ENCODE results near the gene ZBTB20.

Gene ZBTB20

GRCh38 chr3:114872588-114872987 lies 274.5 kb downstream of the ZBTB20 start:
- no peak for DNase-seq (ENCODE audit: low read depth, low spot score)

GRCh38 chr3:114872050-114872449 lies 275.0 kb downstream of the ZBTB20 start:
- no peak for DNase-seq (ENCODE audit: low read depth, low spot score)

- DNase-seq (ENCODE audit: low read depth, low spot score): no peak
Observed at GRCh38 chr3:114867835-114868503, 279.1 kb downstream of the ZBTB20 start.

- no peak for DNase-seq (ENCODE audit: low read depth, low spot score)
Observed at GRCh38 chr3:114867359-114867758, 279.7 kb downstream of the ZBTB20 start.

GRCh38 chr3:114866430-114866829 lies 280.7 kb downstream of the ZBTB20 start:
- DNase-seq (ENCODE audit: low read depth, low spot score): no peak

GRCh38 chr3:114864970-114865369 lies 282.1 kb downstream of the ZBTB20 start:
- no peak for DNase-seq (ENCODE audit: low read depth, low spot score)

- no peak for DNase-seq (ENCODE audit: low read depth, low spot score)
Observed at GRCh38 chr3:114863848-114864247, 283.2 kb downstream of the ZBTB20 start.

GRCh38 chr3:114861666-114862065 lies 285.4 kb downstream of the ZBTB20 start:
- no peak for DNase-seq (ENCODE audit: low read depth, low spot score)

- DNase-seq (ENCODE audit: low read depth, low spot score): no peak
Observed at GRCh38 chr3:114860531-114860930, 286.6 kb downstream of the ZBTB20 start.

- DNase-seq (ENCODE audit: low read depth, low spot score): no peak
Observed at GRCh38 chr3:114858329-114858728, 288.8 kb downstream of the ZBTB20 start.

- no peak for DNase-seq (ENCODE audit: low read depth, low spot score)
Observed at GRCh38 chr3:114857299-114857701, 289.8 kb downstream of the ZBTB20 start.

GRCh38 chr3:114856835-114857234 lies 290.3 kb downstream of the ZBTB20 start:
- DNase-seq (ENCODE audit: low read depth, low spot score): no peak

- DNase-seq (ENCODE audit: low read depth, low spot score): no peak
Observed at GRCh38 chr3:114855839-114856238, 291.2 kb downstream of the ZBTB20 start.

GRCh38 chr3:114852966-114853365 lies 294.1 kb downstream of the ZBTB20 start:
- DNase-seq (ENCODE audit: low read depth, low spot score): no peak

- DNase-seq (ENCODE audit: low read depth, low spot score): no peak
Observed at GRCh38 chr3:114850898-114851297, 296.2 kb downstream of the ZBTB20 start.

- no peak for DNase-seq (ENCODE audit: low read depth, low spot score)
Observed at GRCh38 chr3:114848643-114849350, 298.3 kb downstream of the ZBTB20 start.

- no peak for DNase-seq (ENCODE audit: low read depth, low spot score)
Observed at GRCh38 chr3:114848082-114848481, 299.0 kb downstream of the ZBTB20 start.

GRCh38 chr3:114847564-114847963 lies 299.5 kb downstream of the ZBTB20 start:
- DNase-seq (ENCODE audit: low read depth, low spot score): no peak

GRCh38 chr3:114846779-114847178 lies 300.3 kb downstream of the ZBTB20 start:
- no peak for DNase-seq (ENCODE audit: low read depth, low spot score)

GRCh38 chr3:114846252-114846651 lies 300.8 kb downstream of the ZBTB20 start:
- no peak for DNase-seq (ENCODE audit: low read depth, low spot score)

GRCh38 chr3:114841515-114841914 lies 305.6 kb downstream of the ZBTB20 start:
- no peak for DNase-seq (ENCODE audit: low read depth, low spot score)

- no peak for DNase-seq (ENCODE audit: low read depth, low spot score)
Observed at GRCh38 chr3:114839476-114839875, 307.6 kb downstream of the ZBTB20 start.

- DNase-seq (ENCODE audit: low read depth, low spot score): no peak
Observed at GRCh38 chr3:114838025-114838424, 309.1 kb downstream of the ZBTB20 start.
